ENCODE measurements around the gene CHTF18.

Gene CHTF18

GRCh38 chr16:794091-794822 lies 5.8 kb downstream of the CHTF18 start:
- DNase-seq (ENCODE audit: low read depth) = no peak

GRCh38 chr16:794853-795466 lies 6.5 kb downstream of the CHTF18 start:
- DNase-seq (ENCODE audit: low read depth) = no peak

- no peak for DNase-seq (ENCODE audit: low read depth)
Measured at GRCh38 chr16:795580-796229, 7.3 kb downstream of the CHTF18 start.

GRCh38 chr16:796296-797119 lies 8.1 kb downstream of the CHTF18 start:
- DNase-seq (ENCODE audit: low read depth) = no peak

GRCh38 chr16:797120-797420 lies 8.7 kb downstream of the CHTF18 start:
- no peak for DNase-seq (ENCODE audit: low read depth)

- no peak for DNase-seq (ENCODE audit: low read depth)
Measured at GRCh38 chr16:797686-798085, 9.3 kb downstream of the CHTF18 start.

- DNase-seq (ENCODE audit: low read depth) = no peak
Measured at GRCh38 chr16:798666-799065, 10.2 kb downstream of the CHTF18 start.

- DNase-seq (ENCODE audit: low read depth) = no peak
Measured at GRCh38 chr16:799111-799947, 10.9 kb downstream of the CHTF18 start.

GRCh38 chr16:799948-800833 lies 11.8 kb downstream of the CHTF18 start, which contains the start of gene GNG13:
Gene GNG13 (minus strand): TSS chr16:800734. CDS start chr16:799077, 1,657 bp downstream.
- DNase-seq (ENCODE audit: low read depth) = no peak

- no peak for DNase-seq (ENCODE audit: low read depth)
Measured at GRCh38 chr16:800834-801511, 12.6 kb downstream of the CHTF18 start.

- no peak for DNase-seq (ENCODE audit: low read depth)
Measured at GRCh38 chr16:801584-802363, 13.4 kb downstream of the CHTF18 start.

- DNase-seq (ENCODE audit: low read depth) = no peak
Measured at GRCh38 chr16:802461-802860, 14.0 kb downstream of the CHTF18 start.

GRCh38 chr16:802914-803753 lies 14.7 kb downstream of the CHTF18 start:
- DNase-seq (ENCODE audit: low read depth) = no peak

GRCh38 chr16:803754-804080 lies 15.3 kb downstream of the CHTF18 start:
- DNase-seq (ENCODE audit: low read depth) = no peak

GRCh38 chr16:804193-805048 lies 16.0 kb downstream of the CHTF18 start:
- no peak for DNase-seq (ENCODE audit: low read depth)

- DNase-seq (ENCODE audit: low read depth) = no peak
Measured at GRCh38 chr16:805474-805873, 17.1 kb downstream of the CHTF18 start.

GRCh38 chr16:807347-808084 lies 19.1 kb downstream of the CHTF18 start:
- DNase-seq (ENCODE audit: low read depth) = peak; percentile 80

Measured in stimulated activated CD8-positive, alpha-beta memory T cell treated with anti-CD3 and anti-CD28 coated beads, Interleukin-12 subunit alpha, Interleukin-12 subunit beta, amount 100 ng/mL, for 4 hours (primary cell).